G401 (cell line): ENCODE results near the gene SNAI3. TPM values are rescaled to one million over a fixed set of nuclear protein-coding genes. Genes with fewer than 3 reads are reported as not detected.
A peak's percentile ranks its signal among the peaks of the same experiment; 100 is the strongest.

Experiments used
- DNase-seq: peaks from one replicate; pipeline ENCODE4 v3.0.0-alpha.2; 2015; ENCODE audit warnings: low spot score
- in situ Hi-C: cut with HindIII; loops from 2 replicates; pipeline ENCODE4 v1.10.0; 2016; ENCODE audit warnings: low sequenced_read_pairs, mixed read lengths
- total RNA-seq: library from RNA; depleted of rRNA; stranded (reverse); fragments of >200 nt; shearing (Covaris generic); gene quantifications from 2 replicates; pipeline ENCODE4 v1.2.3, GENCODE V29; 2014

SNAI3 gene
- total RNA-seq, 1 experiment from 2014 or later, result 0.88 TPM

GRCh38 chr16:88706965-88707826, 20.9 kb upstream of the SNAI3 start:
- in situ Hi-C loops, result no loop called here
- no peak for DNase-seq

GRCh38 chr16:88706229-88706964, 20.1 kb upstream of the SNAI3 start, which contains the start of the genes CTU2 and RNF166:
CTU2 (plus strand) TSS chr16:88706503; CDS start chr16:88706531, 28 bp downstream.
RNF166 (minus strand) TSS chr16:88706408; CDS start chr16:88706325, 83 bp downstream.
- DNase-seq, result peak; percentile 80
- in situ Hi-C loops, result no loop called here

GRCh38 chr16:88705801-88706228, 19.5 kb upstream of the SNAI3 start:
- no peak for DNase-seq
- in situ Hi-C loops, result no loop called here

GRCh38 chr16:88705076-88705684, 18.9 kb upstream of the SNAI3 start:
- no peak for DNase-seq
- in situ Hi-C loops, result no loop called here

- no peak for DNase-seq
- in situ Hi-C loops, result no loop called here
Observed at GRCh38 chr16:88703486-88704309, 17.4 kb upstream of the SNAI3 start.

GRCh38 chr16:88702371-88703210, 16.3 kb upstream of the SNAI3 start:
- no peak for DNase-seq
- in situ Hi-C loops, result no loop called here

- no peak for DNase-seq
Observed at GRCh38 chr16:88701581-88702370, 15.5 kb upstream of the SNAI3 start.

GRCh38 chr16:88700636-88701482, 14.6 kb upstream of the SNAI3 start:
- in situ Hi-C loops, result no loop called here
- no peak for DNase-seq

More at GRCh38 chr16:88701581-88702370, 15.5 kb upstream of the SNAI3 start:
- in situ Hi-C loops, result no loop called here

- in situ Hi-C loops, result no loop called here
Observed at GRCh38 chr16:88700322-88700635, 14.0 kb upstream of the SNAI3 start.

GRCh38 chr16:88699180-88699579, 12.9 kb upstream of the SNAI3 start:
- no peak for DNase-seq
- in situ Hi-C loops, result no loop called here

More at GRCh38 chr16:88700322-88700635, 14.0 kb upstream of the SNAI3 start:
- DNase-seq, result no peak

GRCh38 chr16:88698646-88699045, 12.3 kb upstream of the SNAI3 start:
- no peak for DNase-seq
- in situ Hi-C loops, result no loop called here

- in situ Hi-C loops, result no loop called here
- no peak for DNase-seq
Observed at GRCh38 chr16:88697831-88698615, 11.7 kb upstream of the SNAI3 start.

GRCh38 chr16:88697116-88697830, 11.0 kb upstream of the SNAI3 start:
- in situ Hi-C loops, result no loop called here
- DNase-seq, result no peak

- in situ Hi-C loops, result no loop called here
- DNase-seq, result no peak
Observed at GRCh38 chr16:88696441-88696840, 10.1 kb upstream of the SNAI3 start.

- no peak for DNase-seq
- in situ Hi-C loops, result no loop called here
Observed at GRCh38 chr16:88695753-88696152, 9.4 kb upstream of the SNAI3 start.
